H9 (cell line): Measurements from ENCODE around the gene MAN1A1. TPM values are rescaled to one million over a fixed set of nuclear protein-coding genes. Genes with fewer than 3 reads are reported as not detected.

ENCODE experiments used
- DNase-seq: peaks from one replicate; pipeline ENCODE4 v3.0.0-alpha.2; 2017
- H2AFZ ChIP-seq: one replicate; pipeline ENCODE4 v1.6.1; 2013; ENCODE audit warnings: mild to moderate bottlenecking, low read length, control low read depth, moderate library complexity
- H2AK5ac ChIP-seq: 2 replicates; pipeline ENCODE4 v1.6.1; 2013; ENCODE audit warnings: low read length, control low read depth, mixed read lengths; ENCODE audit not compliant: insufficient read length
- H2BK120ac ChIP-seq: one replicate; pipeline ENCODE4 v1.6.1; 2013; ENCODE audit warnings: low read depth, mild to moderate bottlenecking, low read length, control low read depth, inconsistent platforms; ENCODE audit not compliant: poor library complexity, severe bottlenecking
- H2BK12ac ChIP-seq: 2 replicates; pipeline ENCODE4 v1.6.1; 2013; ENCODE audit warnings: low read length, control low read depth, mixed read lengths, low read depth; ENCODE audit not compliant: insufficient read length
- H2BK15ac ChIP-seq: 2 replicates; pipeline ENCODE4 v1.6.1; 2013; ENCODE audit warnings: low read depth, low read length, control low read depth
- H2BK20ac ChIP-seq: one replicate; pipeline ENCODE4 v1.6.1; 2013; ENCODE audit warnings: low read depth, mild to moderate bottlenecking, low read length, control low read depth, inconsistent platforms; ENCODE audit not compliant: poor library complexity, severe bottlenecking
- H2BK5ac ChIP-seq: 2 replicates; pipeline ENCODE4 v1.6.1; 2013; ENCODE audit warnings: low read length, control low read depth, mixed read lengths; ENCODE audit not compliant: insufficient read length
- H3K14ac ChIP-seq: 2 replicates; pipeline ENCODE4 v1.6.1; 2013; ENCODE audit warnings: low read length, control low read depth; ENCODE audit not compliant: insufficient read depth
- H3K18ac ChIP-seq: 2 replicates; pipeline ENCODE4 v1.6.1; 2013; ENCODE audit warnings: low read depth, mild to moderate bottlenecking, mixed read lengths, low read length, control low read depth; ENCODE audit not compliant: insufficient read length
- H3K23ac ChIP-seq: 2 replicates; pipeline ENCODE4 v1.6.1; 2013; ENCODE audit warnings: low read length, control low read depth, mixed read lengths, low read depth; ENCODE audit not compliant: insufficient read length
- H3K23me2 ChIP-seq: 2 replicates; pipeline ENCODE4 v1.6.1; 2013; ENCODE audit warnings: low read depth, mild to moderate bottlenecking, mixed read lengths, low read length, control low read depth; ENCODE audit not compliant: insufficient read length, poor library complexity, severe bottlenecking
- H3K27ac ChIP-seq: 2 replicates; pipeline ENCODE4 v1.5.1; 2013; ENCODE audit warnings: low read length, control low read depth, mixed read lengths, low read depth; ENCODE audit not compliant: insufficient read length
- H3K27me3 ChIP-seq: 2 replicates; pipeline ENCODE4 v1.6.1; 2013; ENCODE audit warnings: low read length, control low read depth, inconsistent platforms; ENCODE audit not compliant: insufficient read depth
- H3K4ac ChIP-seq: 2 replicates; pipeline ENCODE4 v1.6.1; 2013; ENCODE audit warnings: low read depth, mild to moderate bottlenecking, control low read depth, inconsistent platforms, low read length, moderate library complexity
- H3K4me1 ChIP-seq: 2 replicates; pipeline ENCODE4 v1.6.1; 2013; ENCODE audit warnings: low read length, control low read depth, inconsistent platforms; ENCODE audit not compliant: insufficient read depth
- H3K4me2 ChIP-seq: 2 replicates; pipeline ENCODE4 v1.6.1; 2013; ENCODE audit warnings: low read length, control low read depth, mixed read lengths; ENCODE audit not compliant: insufficient read length, insufficient read depth
- H3K56ac ChIP-seq: 2 replicates; pipeline ENCODE4 v1.6.1; 2013; ENCODE audit warnings: low read depth, mild to moderate bottlenecking, mixed read lengths, low read length, control low read depth; ENCODE audit not compliant: insufficient read length
- H3K79me1 ChIP-seq: 2 replicates; pipeline ENCODE4 v1.6.1; 2013; ENCODE audit warnings: low read depth, mild to moderate bottlenecking, moderate library complexity, low read length, control low read depth, inconsistent platforms; ENCODE audit not compliant: insufficient read depth, poor library complexity, severe bottlenecking
- H3K79me2 ChIP-seq: 2 replicates; pipeline ENCODE4 v1.6.1; 2013; ENCODE audit warnings: low read length, control low read depth, inconsistent platforms; ENCODE audit not compliant: insufficient read depth
- H3K9ac ChIP-seq: 2 replicates; pipeline ENCODE4 v1.6.1; 2013; ENCODE audit warnings: low read length, control low read depth, mixed read lengths; ENCODE audit not compliant: insufficient read length; ENCODE audit errors: extremely low read depth
- H3K9me3 ChIP-seq: one replicate; pipeline ENCODE4 v1.6.1; 2013; ENCODE audit warnings: low read depth, low read length, inconsistent platforms; ENCODE audit not compliant: control insufficient read depth
- H3T11ph ChIP-seq: one replicate; pipeline ENCODE4 v1.6.1; 2013; ENCODE audit warnings: mild to moderate bottlenecking, low read length, control low read depth, inconsistent platforms
- H4K20me1 ChIP-seq: one replicate; pipeline ENCODE4 v1.6.1; 2013; ENCODE audit not compliant: control insufficient read depth, insufficient read length, insufficient read depth
- H4K5ac ChIP-seq: 2 replicates; pipeline ENCODE4 v1.6.1; 2013; ENCODE audit warnings: low read depth, mild to moderate bottlenecking, mixed read lengths, low read length, control low read depth; ENCODE audit not compliant: insufficient read length
- H4K8ac ChIP-seq: replicated peaks from 2 replicates; pipeline ENCODE4 v1.6.1; 2013; ENCODE audit warnings: low read length, control low read depth, mixed read lengths, low read depth; ENCODE audit not compliant: insufficient read length
- H4K91ac ChIP-seq: 2 replicates; pipeline ENCODE4 v1.6.1; 2013; ENCODE audit warnings: low read depth, mild to moderate bottlenecking, moderate library complexity, mixed read lengths, low read length, control low read depth; ENCODE audit not compliant: insufficient read length
- H3K27ac Mint-ChIP-seq, 3 experiments: 2 replicates in 2 of 3; 3 replicates in 1 of 3; pipeline ENCODE4 v1.8.0; 2020 to 2021; ENCODE audit warnings: mixed read lengths in 3 of 3, mild to moderate bottlenecking in 1 of 3, moderate library complexity in 1 of 3
- H3K27me3 Mint-ChIP-seq: 2 replicates; pipeline ENCODE4 v1.8.0; 2021; ENCODE audit warnings: low read depth, mild to moderate bottlenecking, moderate library complexity, mixed read lengths
- H3K36me3 Mint-ChIP-seq, 3 experiments: 2 replicates in 2 of 3; 3 replicates in 1 of 3; pipeline ENCODE4 v1.8.0; 2020 to 2021; ENCODE audit warnings: low read depth in 3 of 3, mixed read lengths in 3 of 3; ENCODE audit not compliant: insufficient read depth in 1 of 3
- H3K4me1 Mint-ChIP-seq, 2 experiments: 2 replicates each; pipeline ENCODE4 v1.8.0; 2020; ENCODE audit warnings: mixed read lengths in 2 of 2
- H3K4me3 Mint-ChIP-seq, 2 experiments: 2 replicates in 1 of 2; 3 replicates in 1 of 2; pipeline ENCODE4 v1.8.0; 2020 to 2021; ENCODE audit warnings: mild to moderate bottlenecking in 2 of 2, mixed read lengths in 2 of 2, moderate library complexity in 1 of 2
- H3K9me3 Mint-ChIP-seq, 2 experiments: 2 replicates in 1 of 2; 3 replicates in 1 of 2; pipeline ENCODE4 v1.8.0; 2020; ENCODE audit warnings: mild to moderate bottlenecking in 2 of 2, mixed read lengths in 2 of 2, moderate library complexity in 1 of 2
- CTCF ChIP-seq: fragments of 200-600 bp; sonication (generic); conservative IDR thresholded peaks from 3 replicates; pipeline ENCODE4 v1.8.0; 2021; ENCODE audit warnings: antibody characterized with exemption, mild to moderate bottlenecking
- WGBS: extraction: QIAGEN DNeasy Blood & Tissue Kit; methylation state at CpG from one replicate; pipeline ENCODE4 v1.1.7; 2013; ENCODE audit warnings: missing lambda C conversion rate, low lambda C conversion rate, mixed read lengths; ENCODE audit not compliant: insufficient read length; ENCODE audit errors: extremely low coverage; 5-methylcytosine and 5-hydroxymethylcytosine counted together
- total RNA-seq: library from RNA; stranded (reverse); gene quantifications from 2 replicates; pipeline ENCODE4 v1.2.1, GENCODE V29; 2021

The MAN1A1 gene
- total RNA-seq, 1 experiment from 2014 or later: 1.6 TPM

GRCh38 chr6:119179062-119179461, 170.5 kb downstream of the MAN1A1 start:
- WGBS: no CpG with 5 or more reads among the region's 1 CpG
- no peak overlapping the region for H2BK15ac ChIP-seq
- no peaks in the 10 kb centered on the region for H3K9me3 Mint-ChIP-seq
- H3K79me2 ChIP-seq: no peaks in the 10 kb centered on the region
- no peak overlapping the region for H4K91ac ChIP-seq
- H2AK5ac ChIP-seq: no peak overlapping the region
- no peak overlapping the region for H3K4ac ChIP-seq
- no peak overlapping the region for H3K56ac ChIP-seq
- H2BK120ac ChIP-seq: no peak overlapping the region
- no peak overlapping the region for H3K4me2 ChIP-seq
- H2BK5ac ChIP-seq: no peak overlapping the region
- H4K20me1 ChIP-seq: no peaks in the 10 kb centered on the region
- no peaks in the 10 kb centered on the region for H3K79me1 ChIP-seq
- H3K4me3 Mint-ChIP-seq: no peak overlapping the region
- H3K18ac ChIP-seq: no peak overlapping the region
- 0 out of 4 replicates have a peak, but pooled peaks cover 0 to 2% of the 10 kb centered on the region in 2 experiments for H3K4me1 Mint-ChIP-seq
- no peaks in the 10 kb centered on the region for H3K36me3 Mint-ChIP-seq
- no peak overlapping the region for H2BK12ac ChIP-seq
- H3K14ac ChIP-seq: no peak overlapping the region
- no peaks in the 10 kb centered on the region for H3K9me3 ChIP-seq
- H2AFZ ChIP-seq: no peak overlapping the region
- no peak overlapping the region for H3K9ac ChIP-seq
- no peaks in the 10 kb centered on the region for H3K27me3 ChIP-seq
- no peak overlapping the region for H3T11ph ChIP-seq
- H3K27me3 Mint-ChIP-seq: no peaks in the 10 kb centered on the region
- no peak overlapping the region for H3K27ac ChIP-seq
- H3K23ac ChIP-seq: no peak overlapping the region
- no peak overlapping the region for H4K8ac ChIP-seq
- H3K4me1 ChIP-seq: no peaks in the 10 kb centered on the region
- no peaks in the 10 kb centered on the region for H3K23me2 ChIP-seq
- no peak for TF ChIP-seq CTCF
- no peak for DNase-seq
- H3K27ac Mint-ChIP-seq: no peak overlapping the region
- H4K5ac ChIP-seq: no peak overlapping the region
- H2BK20ac ChIP-seq: no peak overlapping the region
